HepG2 (cell line): ENCODE results near the gene NENF.

Source experiments
- CTCF ChIP-seq: sonication (generic); formaldehyde crosslinking; IDR thresholded peaks from 2 replicates; pipeline ENCODE4 v1.5.0; 2020; ENCODE audit warnings: mild to moderate bottlenecking, missing genetic modification reagents, moderate library complexity
- EP300 ChIP-seq, 3 experiments: sonication (generic) in 1 of 3; formaldehyde crosslinking in 1 of 3; IDR thresholded peaks; 2 replicates each; pipeline versions ENCODE4 v1.5.1 to v1.6.1; 2011 to 2020; ENCODE audit warnings: low read depth in 2 of 3, low read length in 2 of 3, borderline replicate concordance in 1 of 3, improper control_type of control experiment in 1 of 3, mild to moderate bottlenecking in 1 of 3, missing genetic modification reagents in 1 of 3, moderate library complexity in 1 of 3
- HMGXB4 ChIP-seq, 2 experiments: sonication (generic) in 1 of 2; formaldehyde crosslinking in 1 of 2; IDR thresholded peaks; 2 replicates each; pipeline versions ENCODE4 v1.4.0 to v1.6.1; 2018 to 2020; ENCODE audit warnings: missing genetic modification reagents in 2 of 2, borderline replicate concordance in 1 of 2, low read depth in 1 of 2, mild to moderate bottlenecking in 1 of 2, missing biosample characterization in 1 of 2
- JUNB ChIP-seq: sonication (generic); formaldehyde crosslinking; IDR thresholded peaks from 2 replicates; pipeline ENCODE4 v1.8.0; 2022; ENCODE audit warnings: missing genetic modification reagents, mild to moderate bottlenecking, borderline replicate concordance
- MAZ ChIP-seq, 2 experiments: sonication (generic) in 1 of 2; formaldehyde crosslinking in 1 of 2; IDR thresholded peaks; 2 replicates each; pipeline versions ENCODE4 v1.5.0 to v1.6.1; 2012 to 2020; ENCODE audit warnings: low read depth in 2 of 2, mild to moderate bottlenecking in 2 of 2, borderline replicate concordance in 1 of 2, improper control_type of control experiment in 1 of 2, low read length in 1 of 2, missing genetic modification reagents in 1 of 2, moderate library complexity in 1 of 2
- NCOR1 ChIP-seq: fragments of 200-600 bp; sonication (generic); IDR thresholded peaks from 2 replicates; pipeline ENCODE4 v1.7.0; 2017; ENCODE audit warnings: antibody characterized with exemption, low read length, borderline replicate concordance
- POLR2A ChIP-seq, 2 experiments: IDR thresholded peaks; 2 replicates each; pipeline ENCODE4 v1.6.1; 2011; ENCODE audit warnings: low read depth in 2 of 2, low read length in 2 of 2, mild to moderate bottlenecking in 1 of 2, moderate library complexity in 1 of 2; ENCODE audit not compliant: insufficient read depth in 1 of 2
- SIN3A ChIP-seq: IDR thresholded peaks from 2 replicates; pipeline ENCODE4 v1.6.1; 2011; ENCODE audit warnings: low read depth, mild to moderate bottlenecking, control low read depth, low read length, borderline replicate concordance
- TCF7L2 ChIP-seq: IDR thresholded peaks from 2 replicates; pipeline ENCODE4 v1.6.1; 2011; ENCODE audit warnings: mild to moderate bottlenecking, low read depth, low read length, moderate library complexity
- XRCC5 ChIP-seq: fragments of 200-400 bp; formaldehyde crosslinking; optimal IDR thresholded peaks from 2 replicates; pipeline ENCODE3; 2017; ENCODE audit warnings: mild to moderate bottlenecking, low read length
- ZBTB7B ChIP-seq: sonication (generic); formaldehyde crosslinking; IDR thresholded peaks from 2 replicates; pipeline ENCODE4 v1.4.0; 2020; ENCODE audit warnings: missing genetic modification reagents
- ZNF224 ChIP-seq: sonication (generic); formaldehyde crosslinking; IDR thresholded peaks from 2 replicates; pipeline ENCODE4 v1.5.0; 2020; ENCODE audit warnings: mild to moderate bottlenecking, missing genetic modification reagents
- TF ChIP-seq, protein P1 (sequence below): sonication (generic); formaldehyde crosslinking; IDR thresholded peaks from 2 replicates; pipeline ENCODE4 v1.4.0; 2020; ENCODE audit warnings: missing genetic modification reagents, mild to moderate bottlenecking, borderline replicate concordance

- TF ChIP-seq NCOR1 (no peak), CTCF (no peak), MAZ (IDR thresholded peaks at IDR 0.05; ENCODE audit: borderline replicate concordance, low read depth, low read length) (no peak), MAZ (CRISPR knock-in tag; IDR thresholded peaks at IDR 0.05; ENCODE audit: low read depth) (no peak), JUNB (CRISPR knock-in tag) (no peak), SIN3A (no peak), EP300 (IDR thresholded peaks at IDR 0.05; ENCODE audit: low read depth in 2 of 2, low read length in 2 of 2) (no peak), EP300 (CRISPR knock-in tag; IDR thresholded peaks at IDR 0.05; ENCODE audit: borderline replicate concordance) (no peak), TCF7L2 (no peak), HMGXB4 (CRISPR knock-in tag; IDR thresholded peaks at IDR 0.05; ENCODE audit: borderline replicate concordance in 1 of 2, low read depth in 1 of 2) (no peak), ZNF224 (CRISPR knock-in tag) (no peak), POLR2A (IDR thresholded peaks at IDR 0.05; ENCODE audit: insufficient read depth in 1 of 2, low read depth in 2 of 2, low read length in 2 of 2) (no peak), XRCC5 (no peak), ZBTB7B (CRISPR knock-in tag) (no peak)
- TF ChIP-seq, protein P1, sequence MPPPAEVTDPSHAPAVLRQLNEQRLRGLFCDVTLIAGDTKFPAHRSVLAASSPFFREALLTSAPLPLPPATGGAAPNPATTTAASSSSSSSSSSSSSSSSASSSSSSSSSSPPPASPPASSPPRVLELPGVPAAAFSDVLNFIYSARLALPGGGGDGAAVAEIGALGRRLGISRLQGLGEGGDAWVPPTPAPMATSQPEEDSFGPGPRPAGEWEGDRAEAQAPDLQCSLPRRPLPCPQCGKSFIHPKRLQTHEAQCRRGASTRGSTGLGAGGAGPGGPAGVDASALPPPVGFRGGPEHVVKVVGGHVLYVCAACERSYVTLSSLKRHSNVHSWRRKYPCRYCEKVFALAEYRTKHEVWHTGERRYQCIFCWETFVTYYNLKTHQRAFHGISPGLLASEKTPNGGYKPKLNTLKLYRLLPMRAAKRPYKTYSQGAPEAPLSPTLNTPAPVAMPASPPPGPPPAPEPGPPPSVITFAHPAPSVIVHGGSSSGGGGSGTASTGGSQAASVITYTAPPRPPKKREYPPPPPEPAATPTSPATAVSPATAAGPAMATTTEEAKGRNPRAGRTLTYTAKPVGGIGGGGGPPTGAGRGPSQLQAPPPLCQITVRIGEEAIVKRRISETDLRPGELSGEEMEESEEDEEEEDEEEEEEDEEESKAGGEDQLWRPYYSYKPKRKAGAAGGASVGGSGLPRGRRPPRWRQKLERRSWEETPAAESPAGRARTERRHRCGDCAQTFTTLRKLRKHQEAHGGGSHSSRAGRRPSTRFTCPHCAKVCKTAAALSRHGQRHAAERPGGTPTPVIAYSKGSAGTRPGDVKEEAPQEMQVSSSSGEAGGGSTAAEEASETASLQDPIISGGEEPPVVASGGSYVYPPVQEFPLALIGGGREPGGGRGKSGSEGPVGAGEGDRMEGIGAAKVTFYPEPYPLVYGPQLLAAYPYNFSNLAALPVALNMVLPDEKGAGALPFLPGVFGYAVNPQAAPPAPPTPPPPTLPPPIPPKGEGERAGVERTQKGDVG: no peak
These were observed 56.7 kb downstream of the NENF start for GRCh38 chr1:212489284-212489859.
